ENCODE measurements around the gene FGFR3.

Gene FGFR3

GRCh38 chr4:1770791-1771231, 22.3 kb upstream of the FGFR3 start:
- DNase-seq: no peak

- no peak for DNase-seq
These were observed 21.4 kb upstream of the FGFR3 start for GRCh38 chr4:1771555-1772305.

- no peak for DNase-seq
These were observed 20.1 kb upstream of the FGFR3 start for GRCh38 chr4:1772853-1773538.

DNA sequence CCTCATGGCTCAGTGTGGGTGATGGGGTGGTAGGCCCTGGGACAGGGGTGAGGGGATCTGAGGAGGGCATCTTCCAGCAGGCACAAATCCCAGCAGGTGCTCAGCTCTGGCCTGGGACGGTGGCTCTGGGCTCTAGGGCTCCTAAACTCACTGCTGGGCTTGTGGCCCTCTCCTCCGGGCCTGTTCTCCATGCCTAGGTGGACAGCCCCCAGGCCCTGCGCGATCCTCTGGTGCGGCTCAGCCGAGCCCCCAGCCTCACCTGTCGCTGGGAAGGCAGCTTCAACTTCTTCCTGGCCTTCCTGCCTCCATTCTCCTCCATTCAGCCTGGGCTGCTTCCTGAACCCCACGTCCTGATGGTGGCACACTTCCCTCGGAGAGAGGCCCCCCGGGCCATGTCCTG, 19.3 kb upstream of the FGFR3 start:
- DNase-seq: no peak

GRCh38 chr4:1775731-1776500, 17.2 kb upstream of the FGFR3 start:
- no peak for DNase-seq

- no peak for DNase-seq
These were observed 16.5 kb upstream of the FGFR3 start for GRCh38 chr4:1776521-1777161.

GRCh38 chr4:1777822-1778641, 15.1 kb upstream of the FGFR3 start:
- no peak for DNase-seq

GRCh38 chr4:1778642-1779392, 14.3 kb upstream of the FGFR3 start:
- DNase-seq: no peak

DNA sequence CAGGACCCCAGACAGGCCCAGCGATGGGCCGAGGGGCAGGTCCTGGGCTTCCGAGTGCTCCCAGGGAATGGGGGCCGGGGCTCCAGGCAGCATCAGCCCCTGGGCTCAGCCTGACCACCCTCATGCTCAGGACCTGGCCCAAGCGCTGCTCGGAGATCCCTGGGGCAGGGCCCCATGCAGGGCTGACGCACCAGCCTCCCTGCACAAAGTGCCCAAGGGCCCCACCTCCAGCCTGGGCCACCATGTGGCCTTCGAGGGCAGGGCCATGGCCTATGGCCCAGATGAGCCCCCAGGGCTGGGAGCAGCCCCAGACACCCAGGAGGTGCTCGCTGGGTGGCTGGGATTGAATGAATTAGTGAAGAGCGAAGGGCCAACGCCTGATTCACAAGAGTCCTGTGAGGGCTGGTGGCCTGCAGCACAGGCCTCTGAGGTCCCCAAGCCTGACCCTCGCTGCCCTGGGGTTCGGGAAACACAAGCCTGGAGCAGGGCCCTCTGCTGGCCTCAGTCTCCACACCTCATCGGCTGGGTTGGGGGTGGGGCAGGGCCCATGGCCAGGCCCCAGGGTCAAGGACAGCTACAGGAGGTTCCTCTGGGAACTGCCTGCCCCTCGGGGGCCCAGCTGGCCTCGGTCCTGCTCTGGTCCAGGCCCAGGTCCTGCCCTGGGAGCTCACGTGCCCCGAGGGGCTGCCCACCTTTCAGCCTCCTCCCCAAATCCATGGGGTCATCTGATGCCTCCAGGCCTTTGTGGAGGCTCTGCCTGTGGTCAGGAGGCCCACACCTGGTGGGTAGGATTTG, 13.3 kb upstream of the FGFR3 start:
- no peak for DNase-seq

DNA sequence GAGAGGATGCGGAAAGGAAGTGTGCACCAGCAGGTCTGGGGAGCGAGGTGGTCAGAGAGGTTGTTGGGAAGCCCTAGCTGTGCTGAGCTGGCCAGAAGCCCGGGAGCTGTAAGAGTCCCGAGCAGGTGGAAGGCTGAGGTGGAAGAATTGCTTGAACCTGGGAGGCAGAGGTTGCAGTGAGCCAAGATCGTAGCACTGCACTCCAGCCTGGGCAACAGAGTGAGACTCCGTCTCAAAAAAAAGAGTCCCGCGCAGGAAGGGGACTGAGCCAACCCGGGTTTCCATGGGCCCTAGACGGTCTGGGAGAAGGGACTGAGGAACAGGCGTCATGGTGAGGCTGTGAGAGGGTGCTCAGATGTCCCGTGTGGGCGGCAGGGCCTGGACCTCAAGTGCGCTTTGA, 12.7 kb upstream of the FGFR3 start:
- DNase-seq: no peak

GRCh38 chr4:1783015-1783414, 10.1 kb upstream of the FGFR3 start:
- DNase-seq: no peak

DNA sequence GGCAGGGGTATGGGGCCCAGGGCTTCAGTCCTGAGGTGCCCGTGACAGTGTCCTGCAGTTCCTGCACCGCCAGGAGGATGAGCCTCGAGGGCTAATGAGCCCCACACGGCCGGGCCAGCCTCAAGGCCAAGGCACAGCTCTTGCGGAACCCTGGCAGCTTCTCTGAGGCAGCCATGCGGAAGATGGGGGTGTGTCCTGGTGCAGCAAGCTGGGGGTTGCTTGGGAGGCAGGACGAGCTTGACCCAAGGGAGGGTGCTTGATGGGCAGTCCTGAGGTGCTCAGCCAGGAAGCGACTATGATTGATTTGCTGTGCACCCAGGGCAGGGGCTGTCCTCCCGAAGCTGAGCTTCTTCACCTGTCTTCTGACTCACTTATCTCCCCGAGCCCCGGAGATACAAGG, 9.1 kb upstream of the FGFR3 start:
- DNase-seq: no peak

DNA sequence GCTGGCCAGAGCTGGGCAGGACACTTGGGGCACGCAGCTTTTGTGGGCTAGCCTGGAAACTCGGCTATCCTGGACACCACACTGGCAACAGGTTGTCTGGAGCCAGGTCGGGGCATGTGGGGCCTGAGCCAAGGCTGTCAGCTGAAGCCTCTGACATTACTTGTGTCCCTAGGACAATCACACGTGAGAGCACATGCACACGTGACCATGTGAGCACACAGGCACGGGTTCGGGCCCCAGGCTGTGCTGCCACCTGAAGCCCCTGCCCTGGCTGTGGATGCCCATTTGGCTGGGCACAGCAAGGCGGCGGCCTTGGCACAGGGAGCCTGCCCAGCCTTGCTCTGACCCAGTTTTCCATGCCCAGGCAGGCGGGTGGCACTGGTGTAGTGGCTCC, 8.7 kb upstream of the FGFR3 start:
- DNase-seq: no peak

DNA sequence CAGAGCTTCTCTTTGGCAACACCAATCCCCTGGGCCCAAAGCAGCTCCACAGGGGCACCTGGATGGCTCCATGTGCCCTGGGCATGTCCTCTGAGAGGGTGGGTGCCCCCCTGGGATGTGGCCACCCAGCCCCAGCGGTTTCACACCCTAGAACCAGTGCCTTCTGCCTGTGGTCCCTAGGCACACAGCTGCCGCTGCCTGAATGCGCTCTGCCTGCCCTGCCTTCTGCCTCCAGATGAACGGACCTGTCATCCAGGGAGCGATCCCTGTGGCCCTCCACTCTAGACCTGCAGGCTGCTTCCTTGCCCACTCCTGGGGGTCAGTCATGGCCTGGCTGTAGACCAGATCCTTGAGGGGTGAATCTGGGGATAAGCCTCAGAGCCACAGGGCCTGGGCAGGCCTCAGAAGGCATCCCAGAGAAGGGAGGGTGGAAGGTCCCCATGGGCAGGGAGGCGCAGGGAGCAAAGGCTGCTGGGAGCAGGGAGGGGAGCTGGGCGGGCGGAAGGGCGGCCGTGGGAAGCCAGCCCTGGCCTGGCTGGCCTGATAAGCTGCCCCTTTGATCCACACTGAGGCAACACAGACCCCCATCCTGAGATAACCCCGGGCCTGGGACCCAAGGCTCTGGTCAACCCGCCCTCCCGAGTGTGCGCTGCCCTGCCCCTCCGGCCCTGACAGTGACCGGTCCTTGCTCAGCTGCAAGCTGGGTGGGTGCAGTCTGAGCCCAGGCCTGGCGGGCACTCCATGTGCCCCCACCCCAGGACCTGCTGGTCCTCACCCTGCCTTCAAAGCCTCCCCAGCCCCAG, 8.1 kb upstream of the FGFR3 start:
- no peak for DNase-seq

DNA sequence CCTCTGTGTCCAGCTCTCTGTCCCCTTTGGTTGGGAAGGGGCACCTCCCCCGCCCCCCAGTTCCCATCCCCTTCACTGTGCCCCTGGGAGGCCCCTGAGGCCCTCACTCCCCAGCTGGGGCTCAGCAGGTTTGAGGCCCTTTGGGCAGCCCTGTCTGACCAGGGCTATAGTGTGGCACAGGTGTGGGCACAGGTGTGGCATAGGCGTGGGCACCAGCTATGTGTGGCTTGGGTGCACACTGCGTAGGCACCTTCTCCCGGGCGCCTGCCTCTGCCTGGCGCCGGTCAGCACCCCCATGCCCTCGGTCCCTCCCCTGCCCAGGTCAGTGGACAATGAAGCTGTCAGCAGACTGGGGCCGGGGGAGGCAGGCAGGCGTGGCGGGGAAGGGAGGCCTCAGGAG, 7.5 kb upstream of the FGFR3 start:
- no peak for DNase-seq

- no peak for DNase-seq
These were observed 6.3 kb upstream of the FGFR3 start for GRCh38 chr4:1786544-1787362.

GRCh38 chr4:1787411-1788077, 5.5 kb upstream of the FGFR3 start:
- DNase-seq: no peak

DNA sequence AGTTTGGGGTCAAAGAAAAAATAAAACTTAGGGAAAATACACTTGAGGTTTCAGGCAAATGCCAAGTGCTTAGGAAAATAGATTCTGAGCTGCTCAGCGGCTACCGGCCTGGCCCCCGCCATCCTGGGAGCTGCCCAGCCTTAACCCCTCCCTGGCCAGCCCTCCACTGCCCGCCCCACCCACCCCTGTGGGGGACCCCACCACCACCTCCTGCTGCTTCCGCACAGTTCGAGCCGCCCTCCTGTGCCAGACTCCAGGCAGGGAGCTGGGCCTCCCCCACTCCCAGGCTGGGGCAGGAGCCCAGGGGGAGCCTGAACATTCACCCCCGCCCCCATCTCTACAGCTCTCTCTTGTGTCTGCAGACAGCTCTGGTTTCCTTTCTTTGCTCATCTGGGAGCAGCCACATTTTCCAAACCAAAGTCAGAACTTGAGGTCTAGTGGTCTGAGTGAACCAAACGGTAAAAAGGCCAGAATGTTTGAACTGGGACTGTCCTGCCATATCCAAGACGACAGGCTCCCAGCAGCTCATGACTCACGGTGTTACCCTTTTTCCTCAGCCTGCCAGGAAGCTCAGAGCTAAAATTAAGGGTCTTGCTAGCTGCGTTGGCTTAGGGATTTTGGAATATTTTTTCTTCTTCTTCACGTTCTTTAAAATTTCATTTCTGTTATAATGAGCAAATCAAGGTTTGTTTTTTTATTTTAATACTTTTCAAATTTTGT, 4.7 kb upstream of the FGFR3 start:
- DNase-seq: no peak

Data from stimulated activated CD8-positive, alpha-beta memory T cell treated with anti-CD3 and anti-CD28 coated beads, Interleukin-4, amount 100 ng/mL, for 48 hours (primary cell).